Measurements from ENCODE around the gene AGXT.

DNA sequence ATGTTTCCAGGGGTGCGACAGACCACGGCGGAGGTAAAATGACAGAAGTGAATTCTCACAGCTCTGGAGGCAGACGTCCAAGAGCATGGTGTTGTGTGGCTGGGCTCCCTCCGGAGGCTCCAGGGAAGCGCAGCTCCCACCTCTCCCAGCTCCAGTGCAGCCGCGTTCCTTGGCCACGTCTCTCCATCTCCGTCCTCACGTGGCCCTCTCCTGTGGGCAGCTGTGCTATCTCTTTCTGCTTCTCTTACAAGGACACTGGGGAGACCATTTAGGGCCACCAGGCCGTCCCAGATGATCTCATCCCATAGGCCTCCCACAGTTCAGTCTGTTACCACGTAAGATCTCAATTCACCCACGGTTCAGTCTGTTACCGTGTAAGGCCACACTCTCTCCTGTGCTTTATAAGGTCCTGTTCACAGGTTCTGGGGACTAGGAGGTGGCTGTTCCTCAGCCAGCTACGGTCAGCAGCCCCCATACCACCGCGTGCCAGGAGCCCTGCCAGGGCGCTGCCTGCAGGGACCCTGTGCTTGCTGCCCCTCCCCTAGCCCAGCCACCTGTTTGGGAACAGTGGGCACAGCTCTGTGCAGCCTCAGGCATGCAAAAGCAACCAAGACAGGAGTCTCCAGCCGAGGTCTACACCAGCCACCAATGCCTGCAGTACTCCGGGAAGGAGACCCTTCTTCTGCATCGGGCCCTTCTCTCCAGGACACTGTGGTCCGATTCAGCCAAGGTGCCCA, 30.3 kb downstream of the AGXT start:
- TF ChIP-seq POLR2AphosphoS5 (IDR thresholded peaks at IDR 0.05; ENCODE audit: borderline replicate concordance, low read depth, low read length) (no peak), EZH2 (IDR thresholded peaks at IDR 0.05) (no peak)
